Breast epithelium (tissue), 4 donors: ENCODE data around the gene DES. TPM values are rescaled to one million over a fixed set of nuclear protein-coding genes. Genes with fewer than 3 reads are reported as not detected.

Experiments used
- DNase-seq, 2 donors: peaks; one replicate each; pipeline ENCODE4 v3.0.0-alpha.2; 2019; ENCODE audit warnings: low spot score in 2 of 2
- H3K27ac ChIP-seq, 2 donors: fragments of 200-600 bp; sonication (generic) in 1 of 2; one replicate each; pipeline ENCODE4 v1.5.1; 2016 to 2019; ENCODE audit warnings: mild to moderate bottlenecking in 1 of 2
- H3K27me3 ChIP-seq, 2 donors: fragments of 200-600 bp; sonication (generic) in 1 of 2; one replicate each; pipeline versions ENCODE4 v1.5.1 to v1.6.0; 2017 to 2019; ENCODE audit warnings: control low read depth in 1 of 2, mild to moderate bottlenecking in 1 of 2
- H3K36me3 ChIP-seq: fragments of 200-600 bp; one replicate; pipeline ENCODE4 v1.5.1; 2019
- H3K4me1 ChIP-seq, 2 donors: fragments of 200-600 bp; sonication (generic); one replicate each; pipeline ENCODE4 v1.5.1; 2016 to 2019; ENCODE audit warnings: control low read depth in 1 of 2
- H3K4me3 ChIP-seq, 3 donors: fragments of 200-600 bp; sonication (generic); 1 replicate in 2 of 3; 2 replicates in 1 of 3; pipeline ENCODE4 v1.5.1; 2016 to 2019; ENCODE audit warnings: mild to moderate bottlenecking in 3 of 3, moderate library complexity in 2 of 3
- H3K9me3 ChIP-seq, 2 donors: fragments of 200-600 bp; sonication (generic) in 1 of 2; one replicate each; pipeline ENCODE4 v1.5.1; 2016 to 2019; ENCODE audit warnings: control low read depth in 1 of 2
- POLR2A ChIP-seq: fragments of 450-650 bp; IDR thresholded peaks from one replicate; pipeline ENCODE4 v1.6.1; 2016; ENCODE audit warnings: antibody characterized with exemption, mild to moderate bottlenecking, moderate library complexity
- POLR2AphosphoS5 ChIP-seq, 3 donors: sonication (generic); formaldehyde crosslinking; IDR thresholded peaks; one replicate each; pipeline ENCODE4 v1.6.1; 2017; ENCODE audit warnings: antibody characterized with exemption in 3 of 3
- intact Hi-C: fragments of 100-400 bp; cut with DNase I; formaldehyde crosslinking; loops from one replicate; pipeline ENCODE4 v1.15.1; 2023; ENCODE audit warnings: low total_unique reads
- total RNA-seq, 3 donors: library from RNA; depleted of rRNA; stranded (reverse); fragments of >200 nt; gene quantifications; one replicate each; pipeline ENCODE4 v1.1.0, GENCODE V29; 2016
- TF ChIP-seq, protein P1 (sequence below), 3 donors: fragments of 450-650 bp; IDR thresholded peaks; one replicate each; pipeline ENCODE4 v1.5.1; 2016 to 2017; ENCODE audit warnings: antibody characterized with exemption in 3 of 3, mild to moderate bottlenecking in 3 of 3, moderate library complexity in 3 of 3

The DES gene
- total RNA-seq, 3 donors from 2014 or later: 17.1 to 29.6 (median 29.5) TPM

DNA sequence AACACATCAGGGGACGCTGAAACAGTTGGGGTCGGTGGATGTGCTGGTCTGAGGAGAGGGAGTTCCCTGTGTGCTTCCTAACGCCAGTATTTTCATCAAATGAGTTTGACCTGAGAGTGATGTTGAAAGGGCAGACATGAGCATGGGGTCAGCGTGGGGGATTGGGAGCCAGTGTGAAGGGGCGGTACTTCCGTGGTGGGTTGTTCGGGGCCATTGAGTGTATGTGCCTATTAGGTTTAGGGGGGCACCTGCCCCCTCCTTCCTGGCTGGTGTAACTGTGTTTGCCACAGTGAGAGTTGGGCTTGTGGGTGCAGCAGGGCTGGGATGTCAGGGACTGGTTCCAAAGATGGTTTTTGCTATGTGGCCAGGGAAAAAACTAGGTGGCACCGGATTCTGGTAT, 40.8 kb downstream of the DES start:
- no peak overlapping the region for H3K4me3 ChIP-seq
- no peak for DNase-seq
- peaks cover 6 to 21% of the 10 kb centered on the region in 2 donors for H3K4me1 ChIP-seq
- peak overlapping the region in 1 of 2 donors; percentile 84 for H3K27ac ChIP-seq
- TF ChIP-seq, protein P1, sequence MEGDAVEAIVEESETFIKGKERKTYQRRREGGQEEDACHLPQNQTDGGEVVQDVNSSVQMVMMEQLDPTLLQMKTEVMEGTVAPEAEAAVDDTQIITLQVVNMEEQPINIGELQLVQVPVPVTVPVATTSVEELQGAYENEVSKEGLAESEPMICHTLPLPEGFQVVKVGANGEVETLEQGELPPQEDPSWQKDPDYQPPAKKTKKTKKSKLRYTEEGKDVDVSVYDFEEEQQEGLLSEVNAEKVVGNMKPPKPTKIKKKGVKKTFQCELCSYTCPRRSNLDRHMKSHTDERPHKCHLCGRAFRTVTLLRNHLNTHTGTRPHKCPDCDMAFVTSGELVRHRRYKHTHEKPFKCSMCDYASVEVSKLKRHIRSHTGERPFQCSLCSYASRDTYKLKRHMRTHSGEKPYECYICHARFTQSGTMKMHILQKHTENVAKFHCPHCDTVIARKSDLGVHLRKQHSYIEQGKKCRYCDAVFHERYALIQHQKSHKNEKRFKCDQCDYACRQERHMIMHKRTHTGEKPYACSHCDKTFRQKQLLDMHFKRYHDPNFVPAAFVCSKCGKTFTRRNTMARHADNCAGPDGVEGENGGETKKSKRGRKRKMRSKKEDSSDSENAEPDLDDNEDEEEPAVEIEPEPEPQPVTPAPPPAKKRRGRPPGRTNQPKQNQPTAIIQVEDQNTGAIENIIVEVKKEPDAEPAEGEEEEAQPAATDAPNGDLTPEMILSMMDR (IDR thresholded peaks at IDR 0.05): no peak
- TF ChIP-seq POLR2A (no peak), POLR2AphosphoS5 (IDR thresholded peaks at IDR 0.05) (no peak)
- intact Hi-C loops: no loop called here
- H3K9me3 ChIP-seq: no peaks in the 10 kb centered on the region
- no peaks in the 10 kb centered on the region for H3K27me3 ChIP-seq
- H3K36me3 ChIP-seq: no peaks in the 10 kb centered on the region

DNA sequence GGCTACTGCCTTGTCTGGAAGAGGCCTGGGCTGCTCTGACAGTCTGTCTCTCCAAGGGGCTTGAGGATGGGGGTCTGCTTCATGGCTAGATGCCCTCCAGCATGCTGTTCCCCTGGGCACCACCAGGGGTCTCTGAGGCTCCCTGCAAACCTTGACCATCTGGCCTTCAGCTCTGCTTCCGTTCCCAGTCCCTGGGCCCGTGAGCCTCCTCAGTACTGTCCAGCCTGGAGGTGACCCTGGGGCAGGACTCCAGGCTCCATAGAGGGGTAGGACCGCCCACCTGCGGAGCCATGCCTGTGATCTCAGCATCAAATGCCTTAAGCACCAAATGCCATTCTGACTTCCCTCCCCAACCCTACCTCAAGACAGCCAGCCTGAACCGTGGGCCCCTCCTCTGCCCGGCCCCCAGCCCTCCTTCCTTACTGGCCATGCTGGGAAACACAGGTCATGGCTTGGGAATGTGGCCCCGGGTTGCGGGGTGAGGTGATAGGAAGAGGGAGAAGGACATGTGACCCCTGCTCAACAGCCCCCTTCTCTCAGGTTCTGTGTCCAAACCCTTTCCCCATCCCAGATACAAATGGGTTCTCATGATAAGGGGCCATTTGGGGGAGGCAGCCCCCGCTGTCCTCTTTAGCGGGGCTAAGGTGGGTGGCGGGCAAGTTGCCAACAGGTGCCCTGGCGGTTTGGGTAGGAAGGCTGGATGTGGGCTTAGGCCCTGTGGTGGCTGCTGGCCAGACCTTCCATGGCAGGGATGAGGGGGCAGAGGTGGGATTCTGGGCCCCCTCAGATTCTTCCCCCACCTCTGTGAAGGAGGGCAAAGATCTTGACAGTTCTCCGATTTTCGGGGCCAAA, 41.5 kb downstream of the DES start:
- H3K4me1 ChIP-seq: peaks cover 6 to 20% of the 10 kb centered on the region in 2 donors
- DNase-seq: no peak
- no peaks in the 10 kb centered on the region for H3K36me3 ChIP-seq
- peak overlapping the region; percentile 71 to 84 for H3K27ac ChIP-seq
- TF ChIP-seq, protein P1 (IDR thresholded peaks at IDR 0.05): peak; percentile 44 to 80 (median 77)
- TF ChIP-seq POLR2AphosphoS5 (IDR thresholded peaks at IDR 0.05) (no peak), POLR2A (no peak)
- H3K27me3 ChIP-seq: no peaks in the 10 kb centered on the region
- intact Hi-C loops: loop anchor here (1.0 kb wide), 1 partner anchor 34 kb away; no protein-coding TSS in a partner anchor
- H3K4me3 ChIP-seq: no peak overlapping the region
- no peaks in the 10 kb centered on the region for H3K9me3 ChIP-seq

DNA sequence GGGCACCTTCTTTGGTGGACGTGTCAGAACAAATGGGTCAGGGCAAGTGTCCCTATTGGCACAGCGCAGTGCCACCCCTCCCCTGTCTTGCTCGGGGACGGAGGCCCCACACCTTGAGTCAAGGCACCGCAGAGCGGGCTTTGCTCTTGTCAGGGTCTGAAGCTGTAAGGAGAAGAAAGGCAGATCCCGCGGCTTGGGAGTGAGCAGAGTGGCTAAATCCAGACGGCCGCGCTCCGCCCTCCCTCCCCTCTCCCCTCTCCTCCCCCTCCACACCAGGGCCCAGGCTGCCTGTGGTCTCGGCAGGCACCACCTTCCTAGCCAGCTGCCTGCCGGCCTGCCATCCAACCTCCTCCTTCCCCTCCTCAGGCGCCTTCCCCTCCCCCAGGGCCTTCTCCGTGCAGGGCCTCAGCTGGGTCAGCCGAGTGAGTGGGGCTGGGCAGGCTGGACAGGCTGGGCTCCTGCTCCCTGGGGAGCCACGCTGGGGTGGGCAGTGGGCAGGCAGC, 42.3 kb downstream of the DES start:
- Histone ChIP-seq H3K27ac (peak overlapping the region; percentile 71 to 84), H3K27me3 (no peaks in the 10 kb centered on the region), H3K4me1 (peaks cover 6 to 20% of the 10 kb centered on the region in 2 donors), H3K36me3 (no peaks in the 10 kb centered on the region), H3K4me3 (peak overlapping the region in 2 of 3 donors; percentile 16 to 43), H3K9me3 (no peaks in the 10 kb centered on the region)
- intact Hi-C loops: loop anchor here (1.0 kb wide), 1 partner anchor 33 kb away; no protein-coding TSS in a partner anchor
- DNase-seq: peak in 1 of 2 donors; percentile 38
- TF ChIP-seq POLR2A (no peak), POLR2AphosphoS5 (IDR thresholded peaks at IDR 0.05) (no peak)
- TF ChIP-seq, protein P1 (IDR thresholded peaks at IDR 0.05): no peak

DNA sequence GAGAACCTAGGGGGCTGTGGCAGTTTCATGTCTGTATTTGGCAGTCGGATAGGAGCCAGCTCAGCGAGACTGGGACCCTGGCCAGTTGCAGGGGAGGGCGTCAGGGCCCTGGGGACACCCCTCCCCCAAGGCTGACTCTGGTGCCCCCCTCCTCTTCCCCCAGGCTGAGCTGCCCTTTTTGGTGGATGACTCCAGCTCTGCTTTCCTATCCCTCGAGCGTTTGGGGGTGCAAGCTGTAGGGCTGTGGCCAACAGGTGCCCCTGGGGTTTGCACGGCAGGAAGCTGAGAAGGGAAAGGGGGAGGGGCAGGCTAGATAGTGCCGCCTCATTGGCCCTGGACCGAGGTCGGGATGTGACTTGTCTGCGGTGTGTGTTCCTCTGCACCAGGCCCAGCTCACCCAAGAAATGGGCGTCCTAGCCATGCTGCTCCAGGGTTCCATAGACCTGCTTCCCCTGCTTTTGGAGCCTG, 42.9 kb downstream of the DES start:
- H3K36me3 ChIP-seq: no peaks in the 10 kb centered on the region
- no peak for DNase-seq
- TF ChIP-seq POLR2AphosphoS5 (IDR thresholded peaks at IDR 0.05) (no peak), POLR2A (no peak)
- H3K27ac ChIP-seq: peak overlapping the region; percentile 71 to 84
- peak overlapping the region in 2 of 3 donors; percentile 16 to 43 for H3K4me3 ChIP-seq
- H3K4me1 ChIP-seq: peaks cover 6 to 20% of the 10 kb centered on the region in 2 donors
- H3K9me3 ChIP-seq: no peaks in the 10 kb centered on the region
- H3K27me3 ChIP-seq: no peaks in the 10 kb centered on the region
- intact Hi-C loops: no loop called here

DNA sequence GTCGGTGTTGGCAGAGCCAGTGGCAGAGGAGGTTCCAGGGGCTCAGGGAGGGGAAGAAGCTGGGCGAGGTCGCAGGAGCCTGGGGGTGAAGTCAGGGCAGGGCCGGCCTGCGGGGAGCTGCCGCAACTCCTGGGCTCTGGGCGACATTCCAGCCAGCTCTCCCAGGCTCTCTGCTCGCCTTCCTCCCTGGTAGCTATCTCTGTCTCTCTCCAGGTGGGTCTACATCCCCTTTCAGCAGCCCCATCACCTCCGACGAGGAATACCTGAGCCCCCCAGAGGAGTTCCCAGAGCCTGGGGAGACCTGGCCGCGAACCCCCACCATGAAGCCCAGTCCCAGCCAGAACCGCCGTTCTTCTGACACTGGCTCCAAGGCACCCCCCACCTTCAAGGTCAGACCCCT, 43.5 kb downstream of the DES start:
- intact Hi-C loops: no loop called here

More for the DNA sequence above, 43.5 kb downstream of the DES start:
- no peaks in the 10 kb centered on the region for H3K36me3 ChIP-seq
- TF ChIP-seq, protein P1 (IDR thresholded peaks at IDR 0.05): no peak
- no peak for TF ChIP-seq POLR2AphosphoS5 (IDR thresholded peaks at IDR 0.05)
- TF ChIP-seq POLR2A: no peak
- DNase-seq: no peak
- peaks cover 6 to 20% of the 10 kb centered on the region in 2 donors for H3K4me1 ChIP-seq
- no peak overlapping the region for H3K4me3 ChIP-seq
- H3K9me3 ChIP-seq: no peaks in the 10 kb centered on the region
- peak overlapping the region; percentile 71 to 84 for H3K27ac ChIP-seq
- no peaks in the 10 kb centered on the region for H3K27me3 ChIP-seq
